ENCODE measurements around the gene ITPRIPL1.

DNA sequence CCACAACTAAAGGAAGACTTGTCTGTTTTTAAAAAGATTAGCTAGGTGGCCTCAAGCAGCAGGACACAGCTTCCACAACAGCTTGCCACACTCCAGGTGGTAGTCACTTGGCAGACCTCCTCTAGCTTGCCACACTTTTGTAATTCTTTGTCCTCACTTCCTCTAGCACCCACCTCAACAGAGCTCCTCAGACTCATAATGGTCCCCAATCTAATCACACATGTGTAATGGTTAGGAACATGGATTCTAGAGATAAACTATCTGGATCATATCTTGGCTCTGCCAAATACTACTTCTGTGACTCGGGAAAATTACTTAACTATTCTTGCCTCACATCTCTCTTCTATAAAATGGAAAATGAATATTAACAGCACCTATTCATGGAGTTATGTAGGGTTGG, 23.3 kb upstream of the ITPRIPL1 start:
- TF ChIP-seq CTCF (IDR thresholded peaks at IDR 0.05) (no peak), POLR2A (IDR thresholded peaks at IDR 0.05) (no peak), EP300 (IDR thresholded peaks at IDR 0.05) (no peak)
